ENCODE data around the gene CHAF1A. TPM values are rescaled to one million over a fixed set of nuclear protein-coding genes. Genes with fewer than 3 reads are reported as not detected.

CHAF1A gene
- total RNA-seq, 1 donor from 2014 or later = 6.6 TPM

- Mint-ChIP-seq H3K36me3 (ENCODE audit: low read depth) (peaks cover 5% of the 10 kb centered on the region), H3K27me3 (ENCODE audit: low read depth) (no peaks in the 10 kb centered on the region), H3K9me3 (ENCODE audit: low read depth) (no peaks in the 10 kb centered on the region), H3K4me3 (ENCODE audit: unreplicated experiment) (no peak overlapping the region), H3K4me1 (ENCODE audit: low read depth) (peaks cover 7% of the 10 kb centered on the region), H3K27ac (ENCODE audit: unreplicated experiment) (no peak overlapping the region)
- DNase-seq (ENCODE audit: low spot score) = peak; percentile 85
- TF ChIP-seq CTCF (IDR thresholded peaks at IDR 0.05) = no peak
Measured at GRCh38 chr19:4360641-4361151, 41.7 kb upstream of the CHAF1A start.

- Mint-ChIP-seq H3K27me3 (ENCODE audit: low read depth) (no peaks in the 10 kb centered on the region), H3K36me3 (ENCODE audit: low read depth) (peaks cover 5% of the 10 kb centered on the region), H3K9me3 (ENCODE audit: low read depth) (no peaks in the 10 kb centered on the region), H3K4me3 (ENCODE audit: unreplicated experiment) (no peak overlapping the region), H3K27ac (ENCODE audit: unreplicated experiment) (no peak overlapping the region), H3K4me1 (ENCODE audit: low read depth) (peaks cover 7% of the 10 kb centered on the region)
- TF ChIP-seq CTCF (IDR thresholded peaks at IDR 0.05) = no peak
- peak; percentile 86 for DNase-seq (ENCODE audit: low spot score)
Measured at GRCh38 chr19:4361152-4362046, 41.0 kb upstream of the CHAF1A start.

GRCh38 chr19:4362101-4362828 is 40.2 kb upstream of the CHAF1A start:
- H3K4me3 Mint-ChIP-seq (ENCODE audit: unreplicated experiment) = no peak overlapping the region
- no peak for TF ChIP-seq CTCF (IDR thresholded peaks at IDR 0.05)
- H3K36me3 Mint-ChIP-seq (ENCODE audit: low read depth) = peaks cover 5% of the 10 kb centered on the region
- peaks cover 7% of the 10 kb centered on the region for H3K4me1 Mint-ChIP-seq (ENCODE audit: low read depth)
- H3K27ac Mint-ChIP-seq (ENCODE audit: unreplicated experiment) = peak overlapping the region; percentile 32
- H3K9me3 Mint-ChIP-seq (ENCODE audit: low read depth) = no peaks in the 10 kb centered on the region
- no peaks in the 10 kb centered on the region for H3K27me3 Mint-ChIP-seq (ENCODE audit: low read depth)
- DNase-seq (ENCODE audit: low spot score) = peak; percentile 87

GRCh38 chr19:4362831-4363545 is 39.5 kb upstream of the CHAF1A start:
- no peaks in the 10 kb centered on the region for H3K27me3 Mint-ChIP-seq (ENCODE audit: low read depth)
- no peak overlapping the region for H3K4me3 Mint-ChIP-seq (ENCODE audit: unreplicated experiment)
- no peak overlapping the region for H3K27ac Mint-ChIP-seq (ENCODE audit: unreplicated experiment)
- peak; percentile 85 for DNase-seq (ENCODE audit: low spot score)
- peaks cover 5% of the 10 kb centered on the region for H3K36me3 Mint-ChIP-seq (ENCODE audit: low read depth)
- peak; percentile 58 for TF ChIP-seq CTCF (IDR thresholded peaks at IDR 0.05)
- H3K4me1 Mint-ChIP-seq (ENCODE audit: low read depth) = peaks cover 10% of the 10 kb centered on the region
- no peaks in the 10 kb centered on the region for H3K9me3 Mint-ChIP-seq (ENCODE audit: low read depth)

Measured in chondrocyte (in vitro differentiated cells).